Liver (tissue), 3 donors: ENCODE data around the gene LAMA2.

ENCODE experiments used
- CTCF ChIP-seq: fragments of 150-350 bp; IDR thresholded peaks from 2 replicates; pipeline ENCODE4 v1.5.1; 2017; ENCODE audit warnings: improper control_type of control experiment, low read depth, low read length; ENCODE audit not compliant: missing input control
- EGR1 ChIP-seq, 2 donors: IDR thresholded peaks; 2 replicates each; pipeline ENCODE4 v1.6.1; 2016 to 2018; ENCODE audit warnings: antibody characterized with exemption in 2 of 2, low read depth in 2 of 2
- NR2F2 ChIP-seq: IDR thresholded peaks from 2 replicates; pipeline ENCODE4 v1.6.1; 2016; ENCODE audit warnings: antibody characterized with exemption
- RAD21 ChIP-seq, 2 donors: IDR thresholded peaks; 2 replicates each; pipeline ENCODE4 v1.6.1; 2016; ENCODE audit warnings: antibody characterized with exemption in 2 of 2, mild to moderate bottlenecking in 2 of 2
- REST ChIP-seq: IDR thresholded peaks from 2 replicates; pipeline ENCODE4 v1.6.1; 2016; ENCODE audit warnings: antibody characterized with exemption, mild to moderate bottlenecking
- SP1 ChIP-seq: IDR thresholded peaks from 2 replicates; pipeline ENCODE4 v1.6.1; 2018; ENCODE audit warnings: antibody characterized with exemption, mild to moderate bottlenecking
- TAF1 ChIP-seq: conservative IDR thresholded peaks from 2 replicates; pipeline ENCODE4 v1.6.1; 2016; ENCODE audit warnings: antibody characterized with exemption, mild to moderate bottlenecking
- YY1 ChIP-seq: IDR thresholded peaks from 2 replicates; pipeline ENCODE4 v1.6.1; 2016; ENCODE audit warnings: antibody characterized with exemption, mild to moderate bottlenecking
- ZBTB33 ChIP-seq: IDR thresholded peaks from 2 replicates; pipeline ENCODE4 v1.6.1; 2016; ENCODE audit warnings: antibody characterized with exemption
- TF ChIP-seq, protein P1 (sequence below): IDR thresholded peaks from 2 replicates; pipeline ENCODE4 v1.6.1; 2016; ENCODE audit warnings: antibody characterized with exemption
- donor health status: healthy.
- donor health status: healthy.

- TF ChIP-seq NR2F2 (no peak), YY1 (no peak), CTCF (no peak), REST (no peak), ZBTB33 (no peak), SP1 (no peak), EGR1 (IDR thresholded peaks at IDR 0.05; ENCODE audit: low read depth in 2 of 2) (no peak), RAD21 (IDR thresholded peaks at IDR 0.05) (no peak), TAF1 (no peak)
- TF ChIP-seq, protein P1, sequence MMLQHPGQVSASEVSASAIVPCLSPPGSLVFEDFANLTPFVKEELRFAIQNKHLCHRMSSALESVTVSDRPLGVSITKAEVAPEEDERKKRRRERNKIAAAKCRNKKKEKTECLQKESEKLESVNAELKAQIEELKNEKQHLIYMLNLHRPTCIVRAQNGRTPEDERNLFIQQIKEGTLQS = no peak
Observed at GRCh38 chr6:129555206-129555832, 672.4 kb downstream of the LAMA2 start.
